ENCODE results near the gene MRAP2. TPM values are rescaled to one million over a fixed set of nuclear protein-coding genes. Genes with fewer than 3 reads are reported as not detected.

Gene MRAP2
- total and polyA plus RNA-seq, 7 donors, result 0.04 to 0.42 (median 0.18) TPM; not detected in 1

DNA sequence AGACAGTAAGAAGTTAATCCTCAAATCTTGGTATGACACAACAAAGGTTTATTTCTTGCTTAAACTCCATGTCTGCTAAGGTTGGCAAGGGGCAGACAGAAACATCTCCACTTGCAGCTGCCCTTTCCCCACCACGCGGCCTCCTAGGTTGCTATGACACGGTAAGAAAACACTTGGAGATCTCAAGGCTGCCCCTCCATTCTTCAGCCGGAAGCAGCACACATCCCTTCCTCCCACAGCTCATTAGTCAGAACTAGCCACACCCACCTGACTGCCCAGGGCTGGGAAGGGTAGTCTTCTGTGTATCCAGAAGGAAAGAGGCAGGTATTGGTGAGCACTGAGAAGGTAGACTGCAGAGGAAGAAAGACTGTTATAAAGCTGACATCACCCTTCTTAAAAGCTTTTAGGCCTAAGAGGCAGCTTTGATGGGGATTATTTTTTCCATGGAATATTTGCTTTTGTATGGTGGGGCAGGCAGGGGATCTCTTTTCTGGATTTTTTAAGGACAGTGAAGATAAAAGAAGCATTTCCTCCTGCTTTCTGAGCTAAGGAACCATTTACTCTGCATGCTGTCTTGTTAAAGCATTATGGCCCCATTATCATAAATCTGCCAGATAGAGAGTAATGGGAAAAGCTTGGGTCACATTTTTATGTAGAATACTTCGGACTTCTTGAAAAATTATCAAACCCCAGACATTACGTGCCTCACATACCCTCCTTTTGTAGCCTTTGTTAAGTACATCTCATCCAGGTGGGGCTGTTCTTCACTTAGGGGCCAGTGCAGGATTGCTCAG is 41.6 kb downstream of the MRAP2 start:
- no peak overlapping the region for H3K27ac ChIP-seq
- no peak for DNase-seq

DNA sequence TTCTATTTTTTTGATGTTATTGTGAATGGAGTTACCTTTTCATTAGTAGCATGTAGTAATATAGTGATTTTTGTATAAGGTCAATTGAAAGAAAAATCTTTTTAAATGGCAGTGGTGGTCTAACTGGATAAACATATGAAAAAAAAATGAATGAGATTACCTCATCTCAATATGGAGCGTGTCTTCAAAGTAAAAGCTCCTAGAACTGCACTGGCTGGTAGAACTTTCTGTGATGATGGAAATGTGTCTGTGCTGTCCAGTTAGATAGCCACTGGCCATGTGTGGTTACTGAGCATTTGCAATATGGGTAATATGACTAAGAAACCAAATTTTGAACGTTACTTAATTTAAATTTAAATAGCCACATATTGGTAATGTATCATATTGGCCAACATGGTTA is 44.1 kb downstream of the MRAP2 start:
- H3K27me3 ChIP-seq (ENCODE audit: insufficient read depth in 3 of 3, low read length in 2 of 3), result no peaks in the 10 kb centered on the region
- no peak for ATAC-seq
- WGBS, 3 donors, result 76 to 85% (median 81%) methylated on average over 2 of the region's 2 CpGs

More for the DNA sequence above, 41.6 kb downstream of the MRAP2 start:
- H3K4me3 ChIP-seq, result no peak overlapping the region
- no peaks in the 10 kb centered on the region for H3K9me3 ChIP-seq
- ATAC-seq, result no peak
- no peaks in the 10 kb centered on the region for H3K36me3 ChIP-seq (ENCODE audit: insufficient read depth in 1 of 2, low read depth in 1 of 2)
- no peaks in the 10 kb centered on the region for H3K4me1 ChIP-seq
- no peaks in the 10 kb centered on the region for H3K27me3 ChIP-seq (ENCODE audit: insufficient read depth in 3 of 3, low read length in 2 of 3)
- 38 to 46% (median 40%) methylated on average over 6 of the region's 6 CpGs for WGBS, 3 donors
- TF ChIP-seq, protein P1, sequence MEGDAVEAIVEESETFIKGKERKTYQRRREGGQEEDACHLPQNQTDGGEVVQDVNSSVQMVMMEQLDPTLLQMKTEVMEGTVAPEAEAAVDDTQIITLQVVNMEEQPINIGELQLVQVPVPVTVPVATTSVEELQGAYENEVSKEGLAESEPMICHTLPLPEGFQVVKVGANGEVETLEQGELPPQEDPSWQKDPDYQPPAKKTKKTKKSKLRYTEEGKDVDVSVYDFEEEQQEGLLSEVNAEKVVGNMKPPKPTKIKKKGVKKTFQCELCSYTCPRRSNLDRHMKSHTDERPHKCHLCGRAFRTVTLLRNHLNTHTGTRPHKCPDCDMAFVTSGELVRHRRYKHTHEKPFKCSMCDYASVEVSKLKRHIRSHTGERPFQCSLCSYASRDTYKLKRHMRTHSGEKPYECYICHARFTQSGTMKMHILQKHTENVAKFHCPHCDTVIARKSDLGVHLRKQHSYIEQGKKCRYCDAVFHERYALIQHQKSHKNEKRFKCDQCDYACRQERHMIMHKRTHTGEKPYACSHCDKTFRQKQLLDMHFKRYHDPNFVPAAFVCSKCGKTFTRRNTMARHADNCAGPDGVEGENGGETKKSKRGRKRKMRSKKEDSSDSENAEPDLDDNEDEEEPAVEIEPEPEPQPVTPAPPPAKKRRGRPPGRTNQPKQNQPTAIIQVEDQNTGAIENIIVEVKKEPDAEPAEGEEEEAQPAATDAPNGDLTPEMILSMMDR (IDR thresholded peaks at IDR 0.05), result no peak
- intact Hi-C loops (cut with DNase I), result no loop called here

DNA sequence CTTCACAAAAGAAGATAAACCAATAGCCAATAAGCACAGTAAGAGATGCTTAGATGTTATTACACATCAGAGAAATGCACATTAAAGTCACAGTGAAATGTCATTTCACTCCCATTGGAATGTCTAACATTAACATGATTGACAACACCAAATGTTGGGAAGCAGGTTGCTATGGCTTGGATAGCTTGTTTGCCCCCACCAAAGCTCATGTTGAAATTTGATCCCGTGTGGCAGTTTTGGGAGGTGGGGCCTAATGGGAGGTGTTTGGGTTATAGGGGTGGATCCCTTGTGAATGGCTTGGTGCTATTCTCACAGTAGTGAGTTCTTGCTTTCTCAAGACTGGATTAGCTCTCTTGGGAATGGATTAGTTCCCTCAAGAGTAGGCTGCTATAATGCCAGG is 44.8 kb downstream of the MRAP2 start:
- Histone ChIP-seq H3K27me3 (ENCODE audit: insufficient read depth in 3 of 3, low read length in 2 of 3) (no peaks in the 10 kb centered on the region), H3K27ac (no peak overlapping the region), H3K4me1 (no peaks in the 10 kb centered on the region), H3K4me3 (no peak overlapping the region), H3K9me3 (no peaks in the 10 kb centered on the region), H3K36me3 (ENCODE audit: insufficient read depth in 1 of 2, low read depth in 1 of 2) (no peaks in the 10 kb centered on the region)
- no peak for DNase-seq
- TF ChIP-seq, protein P1 (IDR thresholded peaks at IDR 0.05), result no peak
- 10 to 12% (median 11%) methylated on average over 1 of the region's 1 CpG for WGBS, 3 donors
- intact Hi-C loops (cut with DNase I), result no loop called here
- no peak for ATAC-seq

More for the DNA sequence above, 44.1 kb downstream of the MRAP2 start:
- TF ChIP-seq, protein P1 (IDR thresholded peaks at IDR 0.05), result no peak
- Histone ChIP-seq H3K4me3 (no peak overlapping the region), H3K36me3 (ENCODE audit: insufficient read depth in 1 of 2, low read depth in 1 of 2) (no peaks in the 10 kb centered on the region), H3K4me1 (no peaks in the 10 kb centered on the region), H3K9me3 (no peaks in the 10 kb centered on the region), H3K27ac (no peak overlapping the region)
- intact Hi-C loops (cut with DNase I), result no loop called here
- no peak for DNase-seq

DNA sequence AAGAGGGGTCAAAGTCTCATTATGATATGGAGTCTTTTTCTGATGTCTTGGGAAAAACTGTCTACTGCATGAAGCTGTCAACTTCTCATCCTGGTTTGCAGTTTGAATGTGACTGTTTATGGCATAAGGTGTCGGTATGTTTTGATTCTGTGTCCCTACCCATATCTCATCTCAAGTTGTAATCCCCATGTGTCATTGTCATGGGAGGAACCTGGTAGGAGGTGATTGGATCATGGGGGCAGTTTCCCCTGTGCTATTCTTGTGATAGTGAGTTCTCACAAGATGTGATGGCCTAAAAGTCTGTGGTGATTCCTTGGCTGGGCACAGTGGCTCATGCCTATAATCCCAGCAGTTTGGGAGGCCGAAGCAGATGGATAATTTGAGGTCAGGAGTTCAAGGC is 47.6 kb downstream of the MRAP2 start:
- ATAC-seq (no peak), DNase-seq (no peak)
- Histone ChIP-seq H3K9me3 (no peaks in the 10 kb centered on the region), H3K27ac (no peak overlapping the region), H3K4me1 (no peaks in the 10 kb centered on the region), H3K27me3 (ENCODE audit: insufficient read depth in 3 of 3, low read length in 2 of 3) (no peaks in the 10 kb centered on the region), H3K36me3 (ENCODE audit: insufficient read depth in 1 of 2, low read depth in 1 of 2) (no peaks in the 10 kb centered on the region), H3K4me3 (no peak overlapping the region)
- intact Hi-C loops (cut with DNase I), result no loop called here
- WGBS, 3 donors, result 75 to 88% (median 83%) methylated on average over 2 of the region's 2 CpGs
- TF ChIP-seq, protein P1 (IDR thresholded peaks at IDR 0.05), result no peak

All from psoas muscle (tissue), 8 donors.